Activated naive CD4-positive, alpha-beta T cell treated with anti-CD3 and anti-CD28 coated beads, Interleukin-2, amount 10 ng/mL, durations not matched to agents 7 days and 5 days (primary cell): ENCODE results near the gene SH3RF2.

Source experiments
- CTCF ChIA-PET: fragments of 350-600 bp; sonication (Branson Sonifier 250); formaldehyde crosslinking; loops from one replicate; lab custom pipeline; 2021; ENCODE audit warnings: antibody characterized with exemption; lab: Charles Lee
- DNase-seq: peaks from one replicate; pipeline ENCODE4 v3.0.0-alpha.2; 2020
- H3K27ac Mint-ChIP-seq: one replicate; pipeline ENCODE4 v1.8.0; 2021; ENCODE audit warnings: mild to moderate bottlenecking, moderate library complexity, mixed read lengths
- H3K27me3 Mint-ChIP-seq: one replicate; pipeline ENCODE4 v1.8.0; 2021; ENCODE audit warnings: mild to moderate bottlenecking, mixed read lengths
- H3K36me3 Mint-ChIP-seq: one replicate; pipeline ENCODE4 v1.8.0; 2021; ENCODE audit warnings: mixed read lengths
- H3K4me1 Mint-ChIP-seq: one replicate; pipeline ENCODE4 v1.8.0; 2021; ENCODE audit warnings: mixed read lengths
- H3K4me3 Mint-ChIP-seq: one replicate; pipeline ENCODE4 v1.8.0; 2021; ENCODE audit warnings: mild to moderate bottlenecking, moderate library complexity, mixed read lengths
- H3K9me3 Mint-ChIP-seq: one replicate; pipeline ENCODE4 v1.8.0; 2021; ENCODE audit warnings: mixed read lengths

SH3RF2 gene

GRCh38 chr5:145969714-145970092 lies 33.3 kb downstream of the SH3RF2 start:
- Mint-ChIP-seq H3K4me3 (no peak overlapping the region), H3K9me3 (no peaks in the 10 kb centered on the region), H3K4me1 (no peaks in the 10 kb centered on the region), H3K27ac (no peak overlapping the region), H3K27me3 (peaks cover 4% of the 10 kb centered on the region), H3K36me3 (no peaks in the 10 kb centered on the region)
- DNase-seq = no peak
- CTCF ChIA-PET = no interaction called here

- Mint-ChIP-seq H3K9me3 (no peaks in the 10 kb centered on the region), H3K27ac (no peak overlapping the region), H3K27me3 (peaks cover 4% of the 10 kb centered on the region), H3K36me3 (no peaks in the 10 kb centered on the region), H3K4me1 (no peaks in the 10 kb centered on the region), H3K4me3 (no peak overlapping the region)
- CTCF ChIA-PET = no interaction called here
- no peak for DNase-seq
Measured at GRCh38 chr5:145971108-145971507, 34.7 kb downstream of the SH3RF2 start.

GRCh38 chr5:145971701-145972100 lies 35.3 kb downstream of the SH3RF2 start:
- DNase-seq = no peak
- Mint-ChIP-seq H3K27me3 (peaks cover 4% of the 10 kb centered on the region), H3K36me3 (no peaks in the 10 kb centered on the region), H3K4me1 (no peaks in the 10 kb centered on the region), H3K9me3 (no peaks in the 10 kb centered on the region), H3K4me3 (no peak overlapping the region), H3K27ac (no peak overlapping the region)
- CTCF ChIA-PET = no interaction called here

- H3K27me3 Mint-ChIP-seq = peaks cover 4% of the 10 kb centered on the region
- no peaks in the 10 kb centered on the region for H3K9me3 Mint-ChIP-seq
- H3K27ac Mint-ChIP-seq = no peak overlapping the region
- no peak overlapping the region for H3K4me3 Mint-ChIP-seq
- CTCF ChIA-PET = no interaction called here
- DNase-seq = no peak
- H3K36me3 Mint-ChIP-seq = no peaks in the 10 kb centered on the region
- H3K4me1 Mint-ChIP-seq = no peaks in the 10 kb centered on the region
Measured at GRCh38 chr5:145975001-145975360, 38.6 kb downstream of the SH3RF2 start.

- DNase-seq = no peak
- H3K27ac Mint-ChIP-seq = no peak overlapping the region
Measured at GRCh38 chr5:145975361-145976066, 39.1 kb downstream of the SH3RF2 start.

GRCh38 chr5:145976431-145977155 lies 40.2 kb downstream of the SH3RF2 start:
- CTCF ChIA-PET = no interaction called here
- H3K36me3 Mint-ChIP-seq = no peaks in the 10 kb centered on the region
- H3K27ac Mint-ChIP-seq = no peak overlapping the region
- no peak overlapping the region for H3K4me3 Mint-ChIP-seq
- no peak for DNase-seq
- no peaks in the 10 kb centered on the region for H3K4me1 Mint-ChIP-seq
- peaks cover 4% of the 10 kb centered on the region for H3K27me3 Mint-ChIP-seq
- no peaks in the 10 kb centered on the region for H3K9me3 Mint-ChIP-seq

More at GRCh38 chr5:145975361-145976066, 39.1 kb downstream of the SH3RF2 start:
- Mint-ChIP-seq H3K36me3 (no peaks in the 10 kb centered on the region), H3K27me3 (peaks cover 4% of the 10 kb centered on the region), H3K9me3 (no peaks in the 10 kb centered on the region), H3K4me1 (no peaks in the 10 kb centered on the region), H3K4me3 (no peak overlapping the region)
- CTCF ChIA-PET = no interaction called here

- Mint-ChIP-seq H3K27me3 (no peaks in the 10 kb centered on the region), H3K9me3 (no peaks in the 10 kb centered on the region), H3K4me3 (no peak overlapping the region), H3K4me1 (no peaks in the 10 kb centered on the region), H3K27ac (no peak overlapping the region), H3K36me3 (no peaks in the 10 kb centered on the region)
- CTCF ChIA-PET = no interaction called here
- no peak for DNase-seq
Measured at GRCh38 chr5:145978171-145978570, 41.8 kb downstream of the SH3RF2 start.

- H3K36me3 Mint-ChIP-seq = no peaks in the 10 kb centered on the region
- H3K27me3 Mint-ChIP-seq = no peaks in the 10 kb centered on the region
- no peak overlapping the region for H3K27ac Mint-ChIP-seq
- H3K4me1 Mint-ChIP-seq = no peaks in the 10 kb centered on the region
- no peaks in the 10 kb centered on the region for H3K9me3 Mint-ChIP-seq
- DNase-seq = no peak
- CTCF ChIA-PET = no interaction called here
- H3K4me3 Mint-ChIP-seq = no peak overlapping the region
Measured at GRCh38 chr5:145978708-145979107, 42.3 kb downstream of the SH3RF2 start.

GRCh38 chr5:145979270-145980223 lies 43.2 kb downstream of the SH3RF2 start:
- H3K9me3 Mint-ChIP-seq = no peaks in the 10 kb centered on the region
- no peak overlapping the region for H3K27ac Mint-ChIP-seq
- H3K27me3 Mint-ChIP-seq = no peaks in the 10 kb centered on the region
- H3K4me1 Mint-ChIP-seq = no peaks in the 10 kb centered on the region
- CTCF ChIA-PET = interaction anchor here (0.9 kb wide), 1 partner anchor 62 kb away, joined by 3 read pairs; no protein-coding TSS in a partner anchor
- H3K36me3 Mint-ChIP-seq = no peaks in the 10 kb centered on the region
- H3K4me3 Mint-ChIP-seq = no peak overlapping the region
- DNase-seq = no peak

GRCh38 chr5:145980259-145980658 lies 43.9 kb downstream of the SH3RF2 start:
- Mint-ChIP-seq H3K9me3 (no peaks in the 10 kb centered on the region), H3K4me3 (no peak overlapping the region), H3K36me3 (no peaks in the 10 kb centered on the region), H3K27ac (no peak overlapping the region), H3K4me1 (no peaks in the 10 kb centered on the region), H3K27me3 (no peaks in the 10 kb centered on the region)
- CTCF ChIA-PET = interaction anchor here (0.9 kb wide), 1 partner anchor 61 kb away, joined by 3 read pairs; no protein-coding TSS in a partner anchor
- no peak for DNase-seq

- Mint-ChIP-seq H3K27me3 (no peaks in the 10 kb centered on the region), H3K4me3 (no peak overlapping the region), H3K27ac (no peak overlapping the region), H3K4me1 (no peaks in the 10 kb centered on the region), H3K36me3 (no peaks in the 10 kb centered on the region), H3K9me3 (no peaks in the 10 kb centered on the region)
- CTCF ChIA-PET = no interaction called here
- no peak for DNase-seq
Measured at GRCh38 chr5:145980718-145981117, 44.3 kb downstream of the SH3RF2 start.

- DNase-seq = no peak
- Mint-ChIP-seq H3K4me3 (no peak overlapping the region), H3K9me3 (no peaks in the 10 kb centered on the region), H3K27ac (no peak overlapping the region), H3K27me3 (no peaks in the 10 kb centered on the region), H3K36me3 (no peaks in the 10 kb centered on the region), H3K4me1 (no peaks in the 10 kb centered on the region)
- CTCF ChIA-PET = no interaction called here
Measured at GRCh38 chr5:145981589-145982571, 45.5 kb downstream of the SH3RF2 start.

GRCh38 chr5:145982572-145983318 lies 46.4 kb downstream of the SH3RF2 start:
- H3K4me3 Mint-ChIP-seq = no peak overlapping the region
- no peaks in the 10 kb centered on the region for H3K4me1 Mint-ChIP-seq
- CTCF ChIA-PET = interaction anchor here (0.6 kb wide), 1 partner anchor 107 kb away, joined by 4 read pairs; no protein-coding TSS in a partner anchor
- DNase-seq = no peak
- no peaks in the 10 kb centered on the region for H3K27me3 Mint-ChIP-seq
- H3K9me3 Mint-ChIP-seq = no peaks in the 10 kb centered on the region
- H3K27ac Mint-ChIP-seq = no peak overlapping the region
- no peaks in the 10 kb centered on the region for H3K36me3 Mint-ChIP-seq
